Lower leg skin (tissue), 4 donors: ENCODE results near the gene ZP1. TPM values are rescaled to one million over a fixed set of nuclear protein-coding genes. Genes with fewer than 3 reads are reported as not detected.

Experiments used
- DNase-seq, 2 donors: peaks; one replicate each; pipeline ENCODE4 v3.0.0-alpha.2; 2019; ENCODE audit warnings: low spot score in 2 of 2
- H3K4me3 ChIP-seq: fragments of 200-600 bp; sonication (generic); 2 replicates; pipeline ENCODE4 v1.5.1; 2017; ENCODE audit warnings: mild to moderate bottlenecking, low read depth; ENCODE audit not compliant: poor library complexity, severe bottlenecking
- CTCF ChIP-seq, 3 donors: fragments of 450-650 bp; IDR thresholded peaks; one replicate each; pipeline ENCODE4 v1.5.1; 2016; ENCODE audit warnings: antibody characterized with exemption in 3 of 3, mild to moderate bottlenecking in 3 of 3, moderate library complexity in 2 of 3
- POLR2A ChIP-seq, 2 donors: fragments of 450-650 bp; IDR thresholded peaks; one replicate each; pipeline ENCODE4 v1.6.1; 2016 to 2017; ENCODE audit warnings: antibody characterized with exemption in 2 of 2, mild to moderate bottlenecking in 1 of 2, moderate library complexity in 1 of 2
- WGBS, 2 donors: methylation state at CpG; one replicate each; pipeline ENCODE4 v1.1.5; 2018; 5-methylcytosine and 5-hydroxymethylcytosine counted together
- intact Hi-C: fragments of 100-400 bp; cut with DNase I; formaldehyde crosslinking; loops from one replicate; pipeline ENCODE4 v1.15.0; 2023; ENCODE audit warnings: low total_unique reads
- total RNA-seq, 4 donors: library from RNA; depleted of rRNA; stranded (reverse); fragments of >200 nt; gene quantifications; one replicate each; pipeline ENCODE4 v1.1.0, GENCODE V29; 2016

ZP1 gene
- total RNA-seq, 4 donors from 2014 or later, result 0.25 to 0.26 TPM; not detected in 2

- TF ChIP-seq POLR2A (IDR thresholded peaks at IDR 0.05), result no peak
- TF ChIP-seq CTCF (IDR thresholded peaks at IDR 0.05), result no peak
- intact Hi-C loops, result no loop called here
- WGBS, 2 donors, result 6 to 10% methylated on average over 17 of the region's 17 CpGs
- peak overlapping the region; percentile 13 for H3K4me3 ChIP-seq
- DNase-seq, result peak; percentile 37 to 88
These were observed 48.0 kb downstream of the ZP1 start for GRCh38 chr11:60915248-60915914.

GRCh38 chr11:60916669-60917206 lies 49.4 kb downstream of the ZP1 start:
- intact Hi-C loops, result no loop called here
- H3K4me3 ChIP-seq, result no peak overlapping the region
- TF ChIP-seq CTCF (IDR thresholded peaks at IDR 0.05) (no peak), POLR2A (IDR thresholded peaks at IDR 0.05) (no peak)
- 48 to 58% methylated on average over 3 of the region's 3 CpGs for WGBS, 2 donors
- peak in 1 of 2 donors; percentile 21 for DNase-seq

- intact Hi-C loops, result no loop called here
- no peak for TF ChIP-seq POLR2A (IDR thresholded peaks at IDR 0.05)
- no peak for TF ChIP-seq CTCF (IDR thresholded peaks at IDR 0.05)
- WGBS, 2 donors, result 52 to 59% methylated on average over 1 of the region's 1 CpG
- DNase-seq, result no peak
- no peak overlapping the region for H3K4me3 ChIP-seq
These were observed 49.9 kb downstream of the ZP1 start for GRCh38 chr11:60917267-60917666.

GRCh38 chr11:60918251-60918938 lies 51.1 kb downstream of the ZP1 start:
- H3K4me3 ChIP-seq, result no peak overlapping the region
- DNase-seq, result no peak
- intact Hi-C loops, result no loop called here
- 92 to 94% methylated on average over 4 of the region's 4 CpGs for WGBS, 2 donors
- TF ChIP-seq CTCF (IDR thresholded peaks at IDR 0.05) (no peak), POLR2A (IDR thresholded peaks at IDR 0.05) (no peak)

- no peak for TF ChIP-seq CTCF (IDR thresholded peaks at IDR 0.05)
- no peak for TF ChIP-seq POLR2A (IDR thresholded peaks at IDR 0.05)
- no peak overlapping the region for H3K4me3 ChIP-seq
- peak in 1 of 2 donors; percentile 40 for DNase-seq
- intact Hi-C loops, result no loop called here
- 43 to 45% methylated on average over 2 of the region's 2 CpGs for WGBS, 2 donors
These were observed 51.6 kb downstream of the ZP1 start for GRCh38 chr11:60918939-60919265.
